MCF 10A (cell line): ENCODE measurements around the gene HDAC10. TPM values are rescaled to one million over a fixed set of nuclear protein-coding genes. Genes with fewer than 3 reads are reported as not detected.

Source experiments
- BruUV-seq: library from RNA; stranded (reverse); fragments of 400-500 nt; replicated peaks from 2 replicates; lab custom pipeline; 2021; lab: Mats Ljungman, UMichigan
- CTCF ChIA-PET: fragments of 300-600 bp; sonication (Branson Sonifier 250); formaldehyde crosslinking; extraction: SDS; loops from one replicate; lab custom pipeline; 2021; ENCODE audit warnings: antibody characterized with exemption, inconsistent platforms; lab: Yijun Ruan, JAX
- POLR2A ChIA-PET: fragments of 300-600, 350-650 bp; sonication (Branson Sonifier 250); formaldehyde crosslinking; extraction: SDS; loops from one replicate; lab custom pipeline; 2020; ENCODE audit warnings: antibody characterized with exemption, inconsistent platforms; lab: Yijun Ruan, JAX
- DNase-seq: peaks from one replicate; pipeline ENCODE4 v3.0.0-alpha.2; 2018; ENCODE audit not compliant: unreplicated experiment
- H3K27ac Mint-ChIP-seq: one replicate; pipeline ENCODE4 v1.8.0; 2022; ENCODE audit warnings: mild to moderate bottlenecking, low read depth, mixed read lengths; ENCODE audit not compliant: unreplicated experiment
- H3K27me3 Mint-ChIP-seq: one replicate; pipeline ENCODE4 v1.8.0; 2022; ENCODE audit warnings: mixed read lengths; ENCODE audit not compliant: insufficient read depth, unreplicated experiment
- H3K36me3 Mint-ChIP-seq: one replicate; pipeline ENCODE4 v1.8.0; 2022; ENCODE audit warnings: mild to moderate bottlenecking, moderate library complexity, mixed read lengths; ENCODE audit not compliant: insufficient read depth, unreplicated experiment
- H3K4me1 Mint-ChIP-seq: one replicate; pipeline ENCODE4 v1.8.0; 2022; ENCODE audit warnings: mixed read lengths; ENCODE audit not compliant: insufficient read depth, unreplicated experiment
- H3K4me3 Mint-ChIP-seq: one replicate; pipeline ENCODE4 v1.8.0; 2022; ENCODE audit warnings: mild to moderate bottlenecking, moderate library complexity, mixed read lengths; ENCODE audit not compliant: unreplicated experiment
- H3K9me3 Mint-ChIP-seq: one replicate; pipeline ENCODE4 v1.8.0; 2022; ENCODE audit warnings: mixed read lengths; ENCODE audit not compliant: unreplicated experiment
- CTCF ChIP-seq: fragments of 200-600 bp; IDR thresholded peaks from one replicate; pipeline ENCODE4 v1.8.0; 2022; ENCODE audit warnings: antibody characterized with exemption, mild to moderate bottlenecking; ENCODE audit not compliant: unreplicated experiment
- intact Hi-C: fragments of 100-400 bp; cut with micrococcal nuclease; formaldehyde crosslinking; loops from 2 replicates; pipeline ENCODE4 v1.14.1; 2022
- total RNA-seq: library from RNA; stranded (reverse); gene quantifications from 2 replicates; pipeline ENCODE4 v1.2.3, GENCODE V29; 2022

The HDAC10 gene
- total RNA-seq, 1 experiment from 2014 or later = 27.5 TPM

GRCh38 chr22:50220603-50221409 is 30.3 kb downstream of the HDAC10 start:
- Mint-ChIP-seq H3K36me3 (peaks cover 64% of the 10 kb centered on the region), H3K27ac (no peak overlapping the region), H3K4me1 (no peaks in the 10 kb centered on the region), H3K27me3 (no peaks in the 10 kb centered on the region), H3K9me3 (no peaks in the 10 kb centered on the region), H3K4me3 (no peak overlapping the region)
- no TSS peak for BruUV-seq
- ChIA-PET CTCF (interaction anchor here (0.6 to 1.4 kb wide), 3 partner anchors 20 to 193 kb away, joined by 3 to 4 read pairs (median 3); no protein-coding TSS in a partner anchor), POLR2A (interaction anchor here (0.6 kb wide), 1 partner anchor 63 kb away, joined by 3 read pairs; no protein-coding TSS in a partner anchor)
- TF ChIP-seq CTCF = no peak
- no peak for DNase-seq
- intact Hi-C loops = no loop called here

- ChIA-PET POLR2A (no interaction called here), CTCF (interaction anchor here (1.4 kb wide), 1 partner anchor 21 kb away, joined by 3 read pairs; no protein-coding TSS in a partner anchor)
- Mint-ChIP-seq H3K36me3 (peaks cover 66% of the 10 kb centered on the region), H3K27ac (no peak overlapping the region), H3K27me3 (no peaks in the 10 kb centered on the region), H3K4me3 (no peak overlapping the region), H3K4me1 (no peaks in the 10 kb centered on the region), H3K9me3 (no peaks in the 10 kb centered on the region)
- TF ChIP-seq CTCF = no peak
- BruUV-seq = no TSS peak
- intact Hi-C loops = no loop called here
- DNase-seq = no peak
These were observed 31.1 kb downstream of the HDAC10 start for GRCh38 chr22:50219800-50220602.

- Mint-ChIP-seq H3K36me3 (peaks cover 67% of the 10 kb centered on the region), H3K4me1 (no peaks in the 10 kb centered on the region), H3K9me3 (no peaks in the 10 kb centered on the region), H3K27ac (no peak overlapping the region), H3K4me3 (no peak overlapping the region), H3K27me3 (no peaks in the 10 kb centered on the region)
- TF ChIP-seq CTCF = no peak
- CTCF ChIA-PET = interaction anchor here (1.0 to 1.4 kb wide), 2 partner anchors 18 to 22 kb away, joined by 3 read pairs; no protein-coding TSS in a partner anchor
- BruUV-seq = no TSS peak
- intact Hi-C loops = no loop called here
- peak; percentile 77 for DNase-seq
- POLR2A ChIA-PET = interaction anchor here (1.4 kb wide), 1 partner anchor 25 kb away, joined by 4 read pairs; no protein-coding TSS in a partner anchor
These were observed 31.9 kb downstream of the HDAC10 start for GRCh38 chr22:50218996-50219727.
